Bronchial epithelial cell (primary cell): ENCODE results near the gene CACNA2D3. TPM values are rescaled to one million over a fixed set of nuclear protein-coding genes. Genes with fewer than 3 reads are reported as not detected.

ENCODE experiments used
- DNase-seq: peaks from one replicate; pipeline ENCODE4 v3.0.0-alpha.2; 2010; ENCODE audit warnings: low read depth
- FAIRE-seq: peaks from 2 replicates; lab custom pipeline; 2011; peaks lifted over from hg19 to GRCh38; lab: Jason Lieb, UNC
- H3K27me3 ChIP-seq: 2 replicates; pipeline ENCODE4 v1.5.1; 2011; ENCODE audit warnings: low read length; ENCODE audit not compliant: control insufficient read depth, insufficient read depth
- H3K36me3 ChIP-seq: 2 replicates; pipeline ENCODE4 v1.5.1; 2011; ENCODE audit warnings: low read length; ENCODE audit not compliant: control insufficient read depth, insufficient read depth
- H3K4me3 ChIP-seq: 2 replicates; pipeline ENCODE4 v1.5.1; 2011; ENCODE audit warnings: mild to moderate bottlenecking, low read depth, low read length, control low read depth
- total RNA-seq: library from RNA; depleted of rRNA; stranded (reverse); fragments of >200 nt; gene quantifications from 2 replicates; pipeline ENCODE4 v1.2.1, GENCODE V29; 2014
- TF ChIP-seq, protein P1 (sequence below): IDR thresholded peaks from 2 replicates; pipeline ENCODE4 v1.5.1; 2011; ENCODE audit warnings: mild to moderate bottlenecking, moderate library complexity, low read length, control low read depth, inconsistent platforms; ENCODE audit not compliant: insufficient read depth, severe bottlenecking

The CACNA2D3 gene
- total RNA-seq, 1 donor from 2014 or later: not detected

GRCh38 chr3:54131026-54131605, 8.8 kb downstream of the CACNA2D3 start:
- no peak for DNase-seq
- TF ChIP-seq, protein P1, sequence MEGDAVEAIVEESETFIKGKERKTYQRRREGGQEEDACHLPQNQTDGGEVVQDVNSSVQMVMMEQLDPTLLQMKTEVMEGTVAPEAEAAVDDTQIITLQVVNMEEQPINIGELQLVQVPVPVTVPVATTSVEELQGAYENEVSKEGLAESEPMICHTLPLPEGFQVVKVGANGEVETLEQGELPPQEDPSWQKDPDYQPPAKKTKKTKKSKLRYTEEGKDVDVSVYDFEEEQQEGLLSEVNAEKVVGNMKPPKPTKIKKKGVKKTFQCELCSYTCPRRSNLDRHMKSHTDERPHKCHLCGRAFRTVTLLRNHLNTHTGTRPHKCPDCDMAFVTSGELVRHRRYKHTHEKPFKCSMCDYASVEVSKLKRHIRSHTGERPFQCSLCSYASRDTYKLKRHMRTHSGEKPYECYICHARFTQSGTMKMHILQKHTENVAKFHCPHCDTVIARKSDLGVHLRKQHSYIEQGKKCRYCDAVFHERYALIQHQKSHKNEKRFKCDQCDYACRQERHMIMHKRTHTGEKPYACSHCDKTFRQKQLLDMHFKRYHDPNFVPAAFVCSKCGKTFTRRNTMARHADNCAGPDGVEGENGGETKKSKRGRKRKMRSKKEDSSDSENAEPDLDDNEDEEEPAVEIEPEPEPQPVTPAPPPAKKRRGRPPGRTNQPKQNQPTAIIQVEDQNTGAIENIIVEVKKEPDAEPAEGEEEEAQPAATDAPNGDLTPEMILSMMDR: no peak
- Histone ChIP-seq H3K27me3 (peaks cover 2% of the 10 kb centered on the region), H3K36me3 (no peaks in the 10 kb centered on the region), H3K4me3 (no peak overlapping the region)
- FAIRE-seq: no peak

DNA sequence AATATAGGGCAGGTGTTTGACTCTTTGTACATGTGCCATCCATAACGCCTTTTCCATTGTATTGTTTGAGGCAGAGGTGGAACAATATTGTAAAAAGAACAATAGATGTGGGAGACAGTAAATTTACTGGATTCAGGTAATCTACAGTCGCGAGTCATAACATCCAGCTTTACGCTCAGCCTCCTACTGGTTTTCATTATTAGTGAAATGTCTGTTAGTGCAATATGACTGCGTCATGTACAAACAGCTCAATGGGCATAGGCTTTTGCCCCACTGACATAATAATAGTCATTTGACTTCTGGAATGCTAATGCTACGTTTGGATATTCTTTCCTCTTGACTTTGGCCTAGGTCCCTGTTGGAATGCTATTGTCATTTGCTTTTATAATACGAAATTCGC, 9.5 kb downstream of the CACNA2D3 start:
- TF ChIP-seq, protein P1: no peak
- H3K4me3 ChIP-seq: no peak overlapping the region
- no peaks in the 10 kb centered on the region for H3K27me3 ChIP-seq
- FAIRE-seq: no peak
- H3K36me3 ChIP-seq: no peaks in the 10 kb centered on the region
- no peak for DNase-seq

DNA sequence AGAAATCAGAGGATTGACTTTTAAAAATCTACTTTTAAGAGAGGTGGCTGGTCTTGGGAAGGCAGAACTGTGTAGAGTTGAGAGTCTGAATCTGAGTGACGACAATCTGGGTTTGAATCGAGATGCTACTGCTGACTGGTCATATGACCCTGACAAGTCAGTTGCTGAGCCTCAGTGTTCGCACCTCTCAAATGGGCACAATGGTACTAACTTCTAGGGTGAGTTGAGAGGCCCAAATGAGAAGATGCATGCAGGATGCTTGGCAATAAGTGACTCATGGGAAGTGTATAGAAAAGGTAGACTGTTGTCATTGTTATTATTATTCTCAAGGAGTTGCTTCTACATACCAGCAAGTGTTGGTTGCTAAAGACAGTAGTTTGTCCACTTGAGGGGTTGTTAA, 10.3 kb downstream of the CACNA2D3 start:
- no peaks in the 10 kb centered on the region for H3K36me3 ChIP-seq
- DNase-seq: no peak
- TF ChIP-seq, protein P1: no peak
- no peak overlapping the region for H3K4me3 ChIP-seq
- FAIRE-seq: no peak
- no peaks in the 10 kb centered on the region for H3K27me3 ChIP-seq

- FAIRE-seq (no peak), DNase-seq (no peak)
- no peaks in the 10 kb centered on the region for H3K27me3 ChIP-seq
- H3K4me3 ChIP-seq: no peak overlapping the region
- TF ChIP-seq, protein P1: no peak
- no peaks in the 10 kb centered on the region for H3K36me3 ChIP-seq
These were observed 10.8 kb downstream of the CACNA2D3 start for GRCh38 chr3:54133196-54133595.

DNA sequence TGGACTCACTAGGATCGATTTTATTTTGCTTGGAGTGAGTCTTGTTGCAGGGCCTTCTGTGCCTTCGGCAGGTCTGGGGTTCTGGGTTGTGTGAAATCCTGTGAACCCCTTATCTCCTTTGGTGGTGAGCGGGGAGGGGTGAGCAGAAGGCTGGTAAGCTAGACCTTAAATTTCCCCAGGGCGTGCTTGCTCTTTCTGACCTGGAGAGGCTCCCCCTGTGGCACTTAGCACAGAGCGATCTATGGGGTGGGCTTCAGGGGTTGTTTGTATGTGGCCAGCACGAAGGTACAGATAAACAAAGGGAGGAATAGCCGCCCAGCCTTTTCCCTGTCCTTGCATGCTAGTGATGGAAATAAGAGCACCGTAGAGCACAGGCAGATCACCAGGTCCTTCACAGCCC, 11.8 kb downstream of the CACNA2D3 start:
- Histone ChIP-seq H3K36me3 (no peaks in the 10 kb centered on the region), H3K27me3 (no peaks in the 10 kb centered on the region), H3K4me3 (no peak overlapping the region)
- FAIRE-seq (no peak), DNase-seq (no peak)
- TF ChIP-seq, protein P1: no peak

DNA sequence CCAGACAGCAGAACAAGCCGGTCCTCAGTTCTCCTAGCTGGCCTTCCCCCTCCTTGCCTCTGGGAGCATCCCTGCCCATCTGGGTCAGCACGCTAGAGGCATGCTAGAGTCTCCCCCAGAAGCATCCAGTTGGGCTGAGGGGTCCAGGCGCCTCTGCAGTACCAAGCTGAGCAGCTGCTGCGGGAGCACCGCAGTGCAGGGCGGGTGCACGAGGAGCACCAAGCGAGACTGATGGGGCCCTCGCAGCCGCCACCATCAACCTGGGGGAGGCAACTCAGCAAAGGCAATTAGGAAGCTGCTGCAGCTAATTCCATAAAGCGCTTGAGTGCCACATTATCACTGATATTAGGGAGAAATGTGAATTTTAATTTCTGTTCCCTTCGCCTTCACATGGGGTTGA, 12.4 kb downstream of the CACNA2D3 start:
- Histone ChIP-seq H3K36me3 (no peaks in the 10 kb centered on the region), H3K4me3 (no peak overlapping the region), H3K27me3 (no peaks in the 10 kb centered on the region)
- FAIRE-seq (no peak), DNase-seq (no peak)
- TF ChIP-seq, protein P1: no peak
